Measurements from ENCODE around the gene RLN3. TPM values are rescaled to one million over a fixed set of nuclear protein-coding genes. Genes with fewer than 3 reads are reported as not detected.

RLN3 gene
- total RNA-seq, 1 donor from 2014 or later, result not detected

DNA sequence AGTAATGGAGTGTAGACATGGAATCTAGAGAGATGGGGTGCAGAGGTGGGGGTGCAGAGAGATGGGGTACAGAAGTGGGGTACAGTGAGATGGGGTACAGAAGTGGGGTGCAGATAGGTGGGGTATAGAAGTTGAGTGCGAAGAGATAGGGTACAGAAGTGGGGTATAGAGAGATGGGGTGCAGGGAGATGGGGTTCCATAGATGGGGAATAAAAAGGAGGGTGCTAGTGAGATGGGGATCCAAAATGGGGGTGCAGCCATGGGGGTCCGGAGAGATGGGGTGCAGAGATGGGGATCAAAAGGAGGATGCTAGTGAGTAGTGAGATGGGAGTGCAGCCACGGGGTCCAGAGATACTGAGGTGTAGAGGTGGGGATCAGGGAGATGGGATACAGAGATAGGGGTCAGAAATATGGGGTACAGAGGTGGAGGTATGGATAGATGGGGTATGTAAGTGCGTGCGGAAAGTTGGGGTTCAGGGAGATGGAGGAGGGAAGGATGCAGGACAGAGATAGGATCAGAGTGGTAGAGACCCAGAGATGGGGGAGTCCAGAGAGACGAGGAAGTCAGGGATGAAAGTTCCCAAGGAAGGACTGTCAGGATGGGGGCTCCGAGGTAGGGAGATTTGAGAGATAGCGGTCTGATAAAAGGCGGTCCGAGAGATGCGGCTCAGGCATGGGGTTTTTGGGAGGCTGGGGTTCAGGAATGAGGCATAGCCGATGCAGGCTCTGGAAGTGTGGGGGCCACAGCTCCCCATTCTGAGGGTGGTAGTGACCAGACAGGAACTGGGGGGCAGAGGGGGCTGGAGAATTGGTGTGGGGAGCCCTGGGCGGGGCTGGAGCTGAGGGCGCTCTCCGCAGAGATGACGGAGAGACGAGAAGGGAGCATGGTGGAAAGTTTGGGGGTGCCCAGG lies 30.5 kb downstream of the RLN3 start:
- Mint-ChIP-seq H3K4me3 (ENCODE audit: unreplicated experiment) (peak overlapping the region; percentile 24), H3K36me3 (ENCODE audit: low read depth, unreplicated experiment) (no peaks in the 10 kb centered on the region), H3K4me1 (ENCODE audit: unreplicated experiment) (peaks cover 8% of the 10 kb centered on the region), H3K27ac (ENCODE audit: unreplicated experiment) (no peak overlapping the region), H3K27me3 (ENCODE audit: unreplicated experiment) (peaks cover 10% of the 10 kb centered on the region), H3K9me3 (ENCODE audit: unreplicated experiment) (no peaks in the 10 kb centered on the region)
- no peak for DNase-seq (ENCODE audit: low spot score)
- TF ChIP-seq, protein P1, sequence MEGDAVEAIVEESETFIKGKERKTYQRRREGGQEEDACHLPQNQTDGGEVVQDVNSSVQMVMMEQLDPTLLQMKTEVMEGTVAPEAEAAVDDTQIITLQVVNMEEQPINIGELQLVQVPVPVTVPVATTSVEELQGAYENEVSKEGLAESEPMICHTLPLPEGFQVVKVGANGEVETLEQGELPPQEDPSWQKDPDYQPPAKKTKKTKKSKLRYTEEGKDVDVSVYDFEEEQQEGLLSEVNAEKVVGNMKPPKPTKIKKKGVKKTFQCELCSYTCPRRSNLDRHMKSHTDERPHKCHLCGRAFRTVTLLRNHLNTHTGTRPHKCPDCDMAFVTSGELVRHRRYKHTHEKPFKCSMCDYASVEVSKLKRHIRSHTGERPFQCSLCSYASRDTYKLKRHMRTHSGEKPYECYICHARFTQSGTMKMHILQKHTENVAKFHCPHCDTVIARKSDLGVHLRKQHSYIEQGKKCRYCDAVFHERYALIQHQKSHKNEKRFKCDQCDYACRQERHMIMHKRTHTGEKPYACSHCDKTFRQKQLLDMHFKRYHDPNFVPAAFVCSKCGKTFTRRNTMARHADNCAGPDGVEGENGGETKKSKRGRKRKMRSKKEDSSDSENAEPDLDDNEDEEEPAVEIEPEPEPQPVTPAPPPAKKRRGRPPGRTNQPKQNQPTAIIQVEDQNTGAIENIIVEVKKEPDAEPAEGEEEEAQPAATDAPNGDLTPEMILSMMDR (IDR thresholded peaks at IDR 0.05; ENCODE audit: unreplicated experiment), result no peak

DNA sequence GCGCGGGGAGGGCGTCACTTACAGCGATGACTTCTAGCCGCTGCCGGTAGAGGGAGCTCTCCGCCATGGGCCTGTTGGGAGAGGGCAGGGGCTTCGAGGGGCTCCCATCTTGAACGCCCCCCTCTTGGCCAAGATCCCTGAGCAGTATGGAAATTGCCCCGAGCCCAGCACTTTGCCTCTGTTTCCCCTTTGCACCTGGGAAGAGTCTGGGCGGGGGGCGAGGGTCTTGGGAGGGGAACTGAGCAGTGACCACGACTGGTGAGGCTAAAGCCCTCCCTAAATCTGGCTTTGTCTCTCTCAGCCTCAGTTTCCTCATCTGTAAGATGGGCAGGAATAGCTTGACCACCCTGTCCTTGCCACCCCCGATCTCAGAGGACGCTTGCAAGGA lies 31.1 kb downstream of the RLN3 start:
- DNase-seq (ENCODE audit: low spot score), result peak; percentile 49
- TF ChIP-seq, protein P1 (IDR thresholded peaks at IDR 0.05; ENCODE audit: unreplicated experiment), result peak; percentile 74

DNA sequence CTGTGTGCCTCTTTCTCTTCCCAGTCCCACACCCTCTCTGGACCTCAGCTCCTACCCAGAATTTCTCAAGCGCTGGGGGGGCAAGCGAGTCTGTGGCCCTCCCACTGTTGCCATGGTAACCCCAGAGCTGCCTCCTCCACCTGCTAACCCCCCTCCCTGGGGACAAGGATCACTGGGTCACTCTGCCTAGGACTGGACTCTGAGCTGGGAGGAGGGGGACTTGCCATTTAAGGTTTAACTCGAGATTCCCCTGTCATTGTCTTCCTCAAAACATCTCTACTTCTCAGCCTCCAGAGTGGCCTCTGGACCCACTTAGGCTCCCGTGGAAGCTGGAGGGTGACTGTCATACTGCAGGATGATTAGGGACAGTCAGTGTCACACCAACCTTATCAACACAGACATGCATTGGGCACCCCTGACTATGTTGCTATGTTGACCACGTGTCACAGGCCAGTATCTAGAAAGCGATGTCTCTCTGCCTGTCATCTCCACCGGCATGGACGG lies 31.8 kb downstream of the RLN3 start:
- no peak overlapping the region for H3K27ac Mint-ChIP-seq (ENCODE audit: unreplicated experiment)
- no peaks in the 10 kb centered on the region for H3K9me3 Mint-ChIP-seq (ENCODE audit: unreplicated experiment)
- TF ChIP-seq, protein P1 (IDR thresholded peaks at IDR 0.05; ENCODE audit: unreplicated experiment), result no peak
- H3K27me3 Mint-ChIP-seq (ENCODE audit: unreplicated experiment), result peaks cover 10% of the 10 kb centered on the region
- DNase-seq (ENCODE audit: low spot score), result no peak
- no peaks in the 10 kb centered on the region for H3K36me3 Mint-ChIP-seq (ENCODE audit: low read depth, unreplicated experiment)
- no peak overlapping the region for H3K4me3 Mint-ChIP-seq (ENCODE audit: unreplicated experiment)
- H3K4me1 Mint-ChIP-seq (ENCODE audit: unreplicated experiment), result peaks cover 8% of the 10 kb centered on the region

More for the DNA sequence above, 31.1 kb downstream of the RLN3 start:
- Mint-ChIP-seq H3K27ac (ENCODE audit: unreplicated experiment) (no peak overlapping the region), H3K4me3 (ENCODE audit: unreplicated experiment) (no peak overlapping the region), H3K4me1 (ENCODE audit: unreplicated experiment) (peaks cover 8% of the 10 kb centered on the region), H3K9me3 (ENCODE audit: unreplicated experiment) (no peaks in the 10 kb centered on the region), H3K36me3 (ENCODE audit: low read depth, unreplicated experiment) (no peaks in the 10 kb centered on the region), H3K27me3 (ENCODE audit: unreplicated experiment) (peaks cover 10% of the 10 kb centered on the region)

DNA sequence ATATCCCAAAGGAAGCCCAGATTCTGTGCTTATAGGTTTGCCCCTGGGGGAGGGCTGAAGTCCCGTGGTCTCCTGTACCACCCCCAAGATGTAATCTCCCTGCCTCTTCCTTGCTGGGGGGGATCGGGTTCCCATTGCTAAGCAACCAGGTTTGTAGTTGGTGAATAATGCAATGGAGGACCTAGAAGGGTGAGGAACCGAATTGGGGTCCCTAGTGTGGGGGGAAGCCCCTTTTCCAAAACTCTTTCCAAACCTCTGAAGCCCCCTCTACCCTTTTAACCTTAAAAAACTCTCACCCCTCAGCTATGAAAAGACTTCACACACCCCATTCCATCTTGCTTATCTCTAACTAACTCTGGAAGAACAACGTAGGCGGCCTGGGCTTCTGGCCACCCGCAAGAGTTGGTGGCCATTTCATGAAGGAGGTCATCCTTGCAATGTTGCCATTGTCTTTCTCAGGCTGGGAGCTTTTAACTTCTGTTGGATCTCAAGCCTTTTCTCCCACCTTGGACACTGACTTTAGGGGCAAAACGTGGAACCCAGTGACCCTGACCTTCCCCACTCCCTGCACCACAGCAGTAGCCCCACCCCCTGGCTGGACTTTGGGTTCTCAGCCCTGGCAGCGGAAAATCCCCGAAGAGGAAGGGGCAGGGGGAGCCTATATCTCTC lies 33.3 kb downstream of the RLN3 start:
- TF ChIP-seq, protein P1 (IDR thresholded peaks at IDR 0.05; ENCODE audit: unreplicated experiment), result no peak
- no peaks in the 10 kb centered on the region for H3K36me3 Mint-ChIP-seq (ENCODE audit: low read depth, unreplicated experiment)
- H3K4me1 Mint-ChIP-seq (ENCODE audit: unreplicated experiment), result peaks cover 8% of the 10 kb centered on the region
- peaks cover 8% of the 10 kb centered on the region for H3K27me3 Mint-ChIP-seq (ENCODE audit: unreplicated experiment)
- DNase-seq (ENCODE audit: low spot score), result no peak
- H3K4me3 Mint-ChIP-seq (ENCODE audit: unreplicated experiment), result no peak overlapping the region
- no peaks in the 10 kb centered on the region for H3K9me3 Mint-ChIP-seq (ENCODE audit: unreplicated experiment)
- no peak overlapping the region for H3K27ac Mint-ChIP-seq (ENCODE audit: unreplicated experiment)

Measured in endothelial cell (in vitro differentiated cells).